T-helper 1 cell treated with Interleukin-12 subunit alpha and Interleukin-12 subunit beta and Interleukin-4 antibody, amounts not matched to agents 30 ng/mL and 1 ng/mL, for 36 hours (primary cell): Measurements from ENCODE around the gene CRHR2. TPM values are rescaled to one million over a fixed set of nuclear protein-coding genes. Genes with fewer than 3 reads are reported as not detected.
"Not testable (repeated sequence)": the region's sequence is repeated elsewhere in the genome, so short reads cannot be mapped to it uniquely, and the experiment has no call there.

Experiments
- intact Hi-C: fragments of 100-400 bp; cut with micrococcal nuclease; formaldehyde crosslinking; loops from one replicate; pipeline ENCODE4 v1.15.1; 2024
- total RNA-seq: library from RNA; stranded (reverse); gene quantifications from 2 replicates; pipeline ENCODE4 v1.2.3, GENCODE V29; 2022

CRHR2 gene
- total RNA-seq = not detected in 2 replicates

- intact Hi-C loops = loop anchor here (1.0 kb wide), 1 partner anchor 58 kb away; no protein-coding TSS in a partner anchor
These were observed at the start of gene CRHR2 for GRCh38 chr7:30682212-30683083. Gene CRHR2, minus strand, starts transcription at chr7:30682456. Its CDS starts 176 bp downstream, at chr7:30682280.

GRCh38 chr7:30731581-30731980 is 49.3 kb upstream of the CRHR2 start:
- intact Hi-C loops = no loop called here

DNA sequence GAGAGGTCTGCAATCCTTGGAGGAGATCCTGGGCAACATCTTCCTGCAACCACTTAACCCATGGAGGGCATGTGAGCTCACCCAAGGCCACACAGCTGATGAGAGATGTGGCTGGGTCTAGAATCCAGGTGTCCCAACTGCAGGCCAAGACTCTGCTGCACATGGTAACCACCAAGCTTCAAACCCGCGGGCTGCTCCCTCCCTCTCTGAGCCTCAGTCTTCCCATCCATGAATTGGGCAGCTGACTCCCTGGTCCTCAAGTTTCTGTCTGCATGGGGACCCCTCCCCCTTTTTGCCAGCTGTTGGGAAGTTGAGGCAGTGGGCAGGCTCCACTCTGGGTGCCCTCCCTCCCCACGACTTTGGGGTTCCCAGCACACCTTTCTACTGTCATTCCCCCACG is 48.7 kb upstream of the CRHR2 start:
- intact Hi-C loops = no loop called here

DNA sequence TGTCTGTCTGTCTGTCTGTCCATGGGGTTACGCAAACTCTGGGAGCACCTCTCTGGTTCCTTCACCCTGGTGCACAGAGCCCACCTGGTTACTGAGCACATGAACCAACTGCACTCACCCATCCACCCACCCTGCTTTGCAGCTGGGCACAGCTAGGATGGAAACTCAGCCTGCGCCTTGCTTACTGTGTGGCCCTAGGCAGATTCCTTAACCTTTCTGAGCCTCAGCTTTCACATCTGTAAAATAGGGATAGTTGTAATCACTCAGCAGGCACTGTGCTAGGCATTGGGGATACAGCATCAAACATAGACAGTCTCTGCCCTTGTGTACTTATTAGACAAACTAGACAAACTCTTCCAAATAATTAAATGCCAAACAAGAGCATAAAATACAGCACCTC is 47.8 kb upstream of the CRHR2 start:
- intact Hi-C loops = no loop called here

DNA sequence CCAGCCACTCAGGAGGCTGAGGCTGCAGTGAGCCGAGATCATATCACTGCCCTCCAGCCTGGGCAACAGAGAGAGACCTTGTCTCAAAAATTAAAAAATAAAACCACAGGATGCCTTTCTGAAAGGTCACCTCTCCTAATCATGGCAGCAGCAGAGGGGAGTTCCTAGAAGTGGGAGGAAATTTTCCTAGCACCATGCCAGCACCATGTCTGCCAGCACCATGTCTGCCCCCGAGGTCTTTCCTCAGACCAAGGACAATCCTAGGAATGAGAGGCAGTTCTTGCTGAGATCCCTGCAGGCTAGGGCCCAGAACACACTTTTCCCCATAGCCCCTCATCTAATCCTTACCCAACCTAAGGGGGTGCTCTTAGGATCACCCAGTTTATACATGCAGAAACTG is 47.4 kb upstream of the CRHR2 start:
- intact Hi-C loops = no loop called here

GRCh38 chr7:30728591-30729100 is 46.4 kb upstream of the CRHR2 start:
- intact Hi-C loops = no loop called here

- intact Hi-C loops = loop anchor here (1.0 to 2.0 kb wide), 8 partner anchors 11 to 701 kb away; partner anchors contain the start of genes FKBP14, GARS1, GGCT and MINDY4
These were observed 45.0 kb upstream of the CRHR2 start for GRCh38 chr7:30727061-30727945.

GRCh38 chr7:30726296-30727006 is 44.2 kb upstream of the CRHR2 start:
- intact Hi-C loops = loop anchor here (1.0 to 2.0 kb wide), 8 partner anchors 12 to 700 kb away; partner anchors contain the start of genes FKBP14, GARS1, GGCT and MINDY4

DNA sequence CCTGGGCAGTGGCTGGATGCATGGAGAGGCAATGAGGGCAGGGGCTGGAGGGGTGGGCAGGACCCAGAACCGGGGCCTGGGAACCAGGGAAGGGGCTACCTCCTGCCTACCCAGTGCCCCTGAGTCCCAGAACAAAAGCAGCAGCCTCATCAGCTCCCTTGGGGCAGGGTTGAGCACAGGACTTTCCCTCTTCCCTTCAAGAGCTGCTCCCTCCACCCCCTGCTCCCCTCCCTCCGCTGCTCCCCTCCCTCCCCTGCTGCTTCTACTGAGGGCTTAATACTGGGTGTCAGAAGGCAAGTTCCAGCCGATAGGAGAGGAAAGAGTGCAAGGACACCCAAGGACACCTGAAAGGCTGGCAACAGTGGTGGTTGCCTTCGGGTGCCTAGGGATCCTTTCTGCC is 41.5 kb upstream of the CRHR2 start:
- intact Hi-C loops = no loop called here

GRCh38 chr7:30722671-30723070 is 40.4 kb upstream of the CRHR2 start:
- intact Hi-C loops = no loop called here

DNA sequence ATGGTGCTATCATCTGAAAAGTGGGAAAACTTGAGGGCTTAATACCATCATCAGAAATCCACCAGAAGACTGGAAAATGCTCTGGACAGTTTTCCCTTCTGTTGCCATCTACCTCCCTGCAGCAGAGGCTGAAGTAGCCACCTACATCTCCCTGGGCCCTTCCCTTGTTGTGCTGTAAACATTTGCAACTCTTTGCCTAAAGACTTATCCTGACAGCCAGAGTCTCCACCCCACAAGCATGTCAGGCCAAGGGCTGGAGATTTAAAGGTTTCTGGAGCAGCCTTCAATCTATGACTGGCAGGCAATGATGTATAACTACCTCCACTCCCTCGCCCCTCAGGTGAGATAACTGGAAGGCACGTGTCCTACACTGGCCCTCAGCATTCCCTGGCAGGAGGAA is 39.9 kb upstream of the CRHR2 start:
- intact Hi-C loops = no loop called here

GRCh38 chr7:30721211-30721610 is 39.0 kb upstream of the CRHR2 start:
- intact Hi-C loops = no loop called here

GRCh38 chr7:30719434-30719833 is 37.2 kb upstream of the CRHR2 start:
- intact Hi-C loops = not testable (repeated sequence)

- intact Hi-C loops = no loop called here
These were observed 34.9 kb upstream of the CRHR2 start for GRCh38 chr7:30717181-30717580.

GRCh38 chr7:30714129-30714528 is 31.9 kb upstream of the CRHR2 start:
- intact Hi-C loops = no loop called here

DNA sequence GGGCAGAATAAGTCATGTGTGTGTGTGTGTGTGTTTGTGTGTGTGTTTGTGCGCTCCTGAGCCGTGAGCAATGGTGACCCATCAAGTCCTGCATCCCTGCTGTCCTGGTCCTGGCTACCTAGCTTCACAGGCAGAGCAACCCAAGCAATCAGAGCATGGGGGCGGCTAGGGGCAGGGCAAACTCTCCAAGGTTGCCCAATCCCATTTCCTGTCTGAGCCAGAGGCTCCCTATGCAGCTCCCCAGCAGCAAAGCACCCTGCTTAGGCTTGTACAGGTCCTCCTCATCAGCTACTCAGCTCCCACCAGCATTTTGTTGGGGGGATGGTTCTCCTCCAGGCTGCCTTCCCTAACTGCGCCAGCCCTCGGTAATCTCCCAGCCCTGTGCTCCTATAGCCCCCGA is 31.1 kb upstream of the CRHR2 start:
- intact Hi-C loops = no loop called here

DNA sequence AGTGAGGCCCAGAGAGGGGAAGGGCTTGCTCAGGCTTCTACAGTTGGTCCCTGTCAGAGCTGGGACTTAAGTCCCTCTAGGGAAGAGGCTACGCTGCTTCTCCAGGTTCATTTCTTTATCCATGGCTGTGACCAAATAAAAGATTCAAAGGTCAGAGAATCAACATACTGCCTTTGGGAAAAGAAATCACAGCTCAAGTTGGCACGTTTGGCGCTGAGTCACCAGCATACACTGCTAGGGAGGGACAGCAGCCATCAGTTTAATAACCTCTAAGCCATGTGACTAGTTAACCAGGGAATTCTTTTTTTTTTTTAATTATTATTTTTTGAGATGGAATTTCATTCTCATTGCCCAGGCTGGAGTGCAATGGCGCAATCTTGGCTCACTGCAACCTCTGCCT is 28.4 kb upstream of the CRHR2 start:
- intact Hi-C loops = no loop called here

- intact Hi-C loops = no loop called here
These were observed 27.3 kb upstream of the CRHR2 start for GRCh38 chr7:30709549-30709948.

GRCh38 chr7:30708983-30709382 is 26.7 kb upstream of the CRHR2 start:
- intact Hi-C loops = no loop called here

- intact Hi-C loops = no loop called here
These were observed 26.2 kb upstream of the CRHR2 start for GRCh38 chr7:30708412-30708811.
